Measurements from ENCODE around the gene TPRN. TPM values are rescaled to one million over a fixed set of nuclear protein-coding genes. Genes with fewer than 3 reads are reported as not detected.

The TPRN gene
- total RNA-seq: 10 to 100 TPM in 6 of 7 donors, 1 to 10 TPM in 1; 6.6 to 18.4 (median 15.9) TPM
- polyA plus RNA-seq: 1 to 10 TPM in 1 of 2 donors, under 1 TPM in 1; 0.68 to 8.6 TPM
- long read RNA-seq, donor 1, transcript TPRN-202 (4 exons, 2,661 nt): major isoform, 13 of 18 reads
- long read RNA-seq, donor 1, partial matches to known transcripts: 0 of 18 reads
- long read RNA-seq, donor 1, other reads (novel, unspliced or antisense): 3 of 18 reads
- long read RNA-seq, donor 2, transcript TPRN-202 (4 exons, 2,661 nt): major isoform, 7 of 482 reads
- long read RNA-seq, donor 2, partial matches to known transcripts: 473 of 482 reads
- long read RNA-seq, donor 2, other reads (novel, unspliced or antisense): 0 of 482 reads
- long read RNA-seq, donor 3, transcript TPRN-202 (4 exons, 2,661 nt): major isoform, 23 of 33 reads
- long read RNA-seq, donor 3, partial matches to known transcripts: 1 of 33 reads
- long read RNA-seq, donor 3, other reads (novel, unspliced or antisense): 9 of 33 reads

GRCh38 chr9:137200311-137201204 lies at the start of gene TPRN:
Gene TPRN, minus strand, starts transcription at chr9:137200741. Its CDS starts 30 bp downstream, at chr9:137200711.
- DNase-seq: peak; percentile 99 to 100 (median 99)
- intact Hi-C loops (cut with DNase I): no loop called here
- H3K27ac ChIP-seq: peak within 1 kb of the TSS in 1 of 2 donors; percentile 54
- WGBS, 3 donors: 0 to 1% (median 1%) methylated on average over 32 to 118 of the region's 118 CpGs
- H3K36me3 ChIP-seq: no peaks in the 10 kb centered on the region
- no peaks in the 10 kb centered on the region for H3K27me3 ChIP-seq
- peak within 1 kb of the TSS; percentile 62 for H3K4me3 ChIP-seq
- peaks cover 21% of the 10 kb centered on the region for H3K4me1 ChIP-seq (ENCODE audit: insufficient read depth)
- TF ChIP-seq EP300 (IDR thresholded peaks at IDR 0.05) (no peak), POLR2A (IDR thresholded peaks at IDR 0.05) (peak; percentile 71), CTCF (IDR thresholded peaks at IDR 0.05) (peak in 1 of 3 donors; percentile 24)
- H3K9me3 ChIP-seq: no peaks in the 10 kb centered on the region

- H3K4me1 ChIP-seq (ENCODE audit: insufficient read depth): no peaks in the 10 kb centered on the region
- no peaks in the 10 kb centered on the region for H3K9me3 ChIP-seq
- 47 to 69% (median 52%) methylated on average over 6 of the region's 6 CpGs for WGBS, 3 donors
- no peaks in the 10 kb centered on the region for H3K36me3 ChIP-seq
- intact Hi-C loops (cut with DNase I): no loop called here
- H3K27me3 ChIP-seq: no peaks in the 10 kb centered on the region
- TF ChIP-seq CTCF (IDR thresholded peaks at IDR 0.05): no peak
- TF ChIP-seq POLR2A (IDR thresholded peaks at IDR 0.05): no peak
- TF ChIP-seq EP300 (IDR thresholded peaks at IDR 0.05): no peak
- no peak for DNase-seq
- no peak overlapping the region for H3K27ac ChIP-seq
- no peak overlapping the region for H3K4me3 ChIP-seq
These were observed 47.3 kb upstream of the TPRN start for GRCh38 chr9:137247916-137248175.

GRCh38 chr9:137247135-137247915 lies 46.8 kb upstream of the TPRN start:
- no peak overlapping the region for H3K27ac ChIP-seq
- H3K4me1 ChIP-seq (ENCODE audit: insufficient read depth): peaks cover under 1% of the 10 kb centered on the region
- TF ChIP-seq EP300 (IDR thresholded peaks at IDR 0.05) (no peak), CTCF (IDR thresholded peaks at IDR 0.05) (no peak), POLR2A (IDR thresholded peaks at IDR 0.05) (no peak)
- no peak overlapping the region for H3K4me3 ChIP-seq
- intact Hi-C loops (cut with DNase I): no loop called here
- DNase-seq: no peak
- no peaks in the 10 kb centered on the region for H3K36me3 ChIP-seq
- H3K9me3 ChIP-seq: no peaks in the 10 kb centered on the region
- no peaks in the 10 kb centered on the region for H3K27me3 ChIP-seq
- 37 to 57% (median 47%) methylated on average over 20 of the region's 20 CpGs for WGBS, 3 donors
